ENCODE data around the gene ZBTB39.

- TF ChIP-seq ATF2 (IDR thresholded peaks at IDR 0.05; ENCODE audit: low read length): no peak
- no peak for TF ChIP-seq SP1 (IDR thresholded peaks at IDR 0.05; ENCODE audit: low read depth, low read length)
- no peak for TF ChIP-seq KDM1A (IDR thresholded peaks at IDR 0.05; ENCODE audit: borderline replicate concordance, low read length)
- TF ChIP-seq RFX5 (IDR thresholded peaks at IDR 0.05; ENCODE audit: borderline replicate concordance, low read depth, low read length): no peak
- no peak for TF ChIP-seq CTCF (IDR thresholded peaks at IDR 0.05; ENCODE audit: control extremely low read depth in 1 of 3, insufficient read depth in 1 of 3, low read depth in 1 of 3, low read length in 3 of 3)
Measured at GRCh38 chr12:57042695-57043094, 36.3 kb upstream of the ZBTB39 start.

Measured in H1 (cell line).